ENCODE results near the gene ARGLU1.

The ARGLU1 gene

GRCh38 chr13:106599875-106600797, 32.2 kb upstream of the ARGLU1 start:
- no peak overlapping the region for H3K27ac ChIP-seq (ENCODE audit: low read depth, low read length)
- no peaks in the 10 kb centered on the region for H3K27me3 ChIP-seq (ENCODE audit: control insufficient read depth, low read length)
- H3K9me2 ChIP-seq (replicated peaks; ENCODE audit: control insufficient read depth, low read length) = no peaks in the 10 kb centered on the region
- no peaks in the 10 kb centered on the region for H3K4me1 ChIP-seq (ENCODE audit: control insufficient read depth, low read length)
- no peaks in the 10 kb centered on the region for H4K20me1 ChIP-seq (ENCODE audit: control insufficient read depth, insufficient read depth, low read depth, low read length)
- no peaks in the 10 kb centered on the region for H3K9me3 ChIP-seq (ENCODE audit: control insufficient read depth, insufficient read depth, low read length)
- H3K4me2 ChIP-seq (ENCODE audit: low read length) = no peak overlapping the region
- H3K4me3 ChIP-seq (ENCODE audit: low read length) = no peak overlapping the region
- H3K79me2 ChIP-seq (ENCODE audit: control insufficient read depth, low read length) = no peaks in the 10 kb centered on the region
- no peaks in the 10 kb centered on the region for H3K36me3 ChIP-seq (ENCODE audit: control insufficient read depth, low read length)
- TF ChIP-seq EZH2phosphoT487 (IDR thresholded peaks at IDR 0.05; ENCODE audit: borderline replicate concordance, low read length) (no peak), CTCF (IDR thresholded peaks at IDR 0.05; ENCODE audit: low read depth, low read length, poor library complexity, severe bottlenecking) (no peak)
- H3F3A ChIP-seq (ENCODE audit: control insufficient read depth, insufficient read depth) = no peaks in the 10 kb centered on the region

GRCh38 chr13:106597749-106598395, 29.9 kb upstream of the ARGLU1 start:
- Histone ChIP-seq H3K27ac (ENCODE audit: low read depth, low read length) (no peak overlapping the region), H3K9me3 (ENCODE audit: control insufficient read depth, insufficient read depth, low read length) (no peaks in the 10 kb centered on the region), H3K4me1 (ENCODE audit: control insufficient read depth, low read length) (no peaks in the 10 kb centered on the region), H3K4me2 (ENCODE audit: low read length) (no peak overlapping the region), H3K9me2 (replicated peaks; ENCODE audit: control insufficient read depth, low read length) (no peaks in the 10 kb centered on the region), H3K27me3 (ENCODE audit: control insufficient read depth, low read length) (no peaks in the 10 kb centered on the region), H3K79me2 (ENCODE audit: control insufficient read depth, low read length) (no peaks in the 10 kb centered on the region), H3K4me3 (ENCODE audit: low read length) (no peak overlapping the region), H3K36me3 (ENCODE audit: control insufficient read depth, low read length) (no peaks in the 10 kb centered on the region), H3F3A (ENCODE audit: control insufficient read depth, insufficient read depth) (no peaks in the 10 kb centered on the region), H4K20me1 (ENCODE audit: control insufficient read depth, insufficient read depth, low read depth, low read length) (no peaks in the 10 kb centered on the region)
- TF ChIP-seq CTCF (IDR thresholded peaks at IDR 0.05; ENCODE audit: low read depth, low read length, poor library complexity, severe bottlenecking) = no peak
- TF ChIP-seq EZH2phosphoT487 (IDR thresholded peaks at IDR 0.05; ENCODE audit: borderline replicate concordance, low read length) = no peak

GRCh38 chr13:106597186-106597585, 29.2 kb upstream of the ARGLU1 start:
- H3K4me1 ChIP-seq (ENCODE audit: control insufficient read depth, low read length) = no peaks in the 10 kb centered on the region

More at GRCh38 chr13:106597186-106597585, 29.2 kb upstream of the ARGLU1 start:
- Histone ChIP-seq H3K79me2 (ENCODE audit: control insufficient read depth, low read length) (no peaks in the 10 kb centered on the region), H4K20me1 (ENCODE audit: control insufficient read depth, insufficient read depth, low read depth, low read length) (no peaks in the 10 kb centered on the region), H3K27ac (ENCODE audit: low read depth, low read length) (no peak overlapping the region), H3K4me3 (ENCODE audit: low read length) (no peak overlapping the region), H3K9me2 (replicated peaks; ENCODE audit: control insufficient read depth, low read length) (no peaks in the 10 kb centered on the region), H3K4me2 (ENCODE audit: low read length) (no peak overlapping the region), H3K9me3 (ENCODE audit: control insufficient read depth, insufficient read depth, low read length) (no peaks in the 10 kb centered on the region), H3K27me3 (ENCODE audit: control insufficient read depth, low read length) (no peaks in the 10 kb centered on the region), H3K36me3 (ENCODE audit: control insufficient read depth, low read length) (no peaks in the 10 kb centered on the region), H3F3A (ENCODE audit: control insufficient read depth, insufficient read depth) (no peaks in the 10 kb centered on the region)
- TF ChIP-seq CTCF (IDR thresholded peaks at IDR 0.05; ENCODE audit: low read depth, low read length, poor library complexity, severe bottlenecking) (no peak), EZH2phosphoT487 (IDR thresholded peaks at IDR 0.05; ENCODE audit: borderline replicate concordance, low read length) (no peak)

All from DOHH2 (cell line).